NCI-H2196 treated with DMSO at 0.1 percent for 48 hours (cell line): ENCODE measurements around the gene ABCC4.

Experiments
- DNase-seq: peaks from one replicate; lab custom pipeline; 2025; ENCODE audit not compliant: unreplicated experiment; lab: John Stamatoyannopoulos, UW

The ABCC4 gene

GRCh38 chr13:95235199-95235756 lies 66.0 kb downstream of the ABCC4 start:
- DNase-seq = no peak

- no peak for DNase-seq
Measured at GRCh38 chr13:95234242-95234641, 67.0 kb downstream of the ABCC4 start.

- DNase-seq = no peak
Measured at GRCh38 chr13:95233026-95233635, 68.1 kb downstream of the ABCC4 start.

- no peak for DNase-seq
Measured at GRCh38 chr13:95231393-95231792, 69.9 kb downstream of the ABCC4 start.

- DNase-seq = no peak
Measured at GRCh38 chr13:95229855-95230254, 71.4 kb downstream of the ABCC4 start.

- DNase-seq = no peak
Measured at GRCh38 chr13:95228130-95228529, 73.1 kb downstream of the ABCC4 start.

- DNase-seq = no peak
Measured at GRCh38 chr13:95226932-95227695, 74.1 kb downstream of the ABCC4 start.

GRCh38 chr13:95226476-95226875 lies 74.8 kb downstream of the ABCC4 start:
- DNase-seq = no peak

- DNase-seq = no peak
Measured at GRCh38 chr13:95226050-95226449, 75.2 kb downstream of the ABCC4 start.

- no peak for DNase-seq
Measured at GRCh38 chr13:95224064-95224463, 77.2 kb downstream of the ABCC4 start.

- DNase-seq = no peak
Measured at GRCh38 chr13:95222733-95223018, 78.6 kb downstream of the ABCC4 start.

- no peak for DNase-seq
Measured at GRCh38 chr13:95221971-95222732, 79.1 kb downstream of the ABCC4 start.

- no peak for DNase-seq
Measured at GRCh38 chr13:95220611-95221010, 80.6 kb downstream of the ABCC4 start.

GRCh38 chr13:95217920-95218830 lies 83.1 kb downstream of the ABCC4 start:
- no peak for DNase-seq

GRCh38 chr13:95216182-95216581 lies 85.1 kb downstream of the ABCC4 start:
- no peak for DNase-seq

GRCh38 chr13:95212983-95213850 lies 88.0 kb downstream of the ABCC4 start:
- no peak for DNase-seq

GRCh38 chr13:95209109-95209508 lies 92.1 kb downstream of the ABCC4 start:
- DNase-seq = no peak

GRCh38 chr13:95207769-95208366 lies 93.4 kb downstream of the ABCC4 start:
- no peak for DNase-seq

GRCh38 chr13:95206116-95206515 lies 95.1 kb downstream of the ABCC4 start:
- no peak for DNase-seq
